Mesenteric fat pad (tissue), 1 donor: Measurements from ENCODE around the gene CAMK2N1. TPM values are rescaled to one million over a fixed set of nuclear protein-coding genes. Genes with fewer than 3 reads are reported as not detected.
A peak's percentile ranks its signal among the peaks of the same experiment; 100 is the strongest.

Experiments
- DNase-seq: peaks from one replicate; pipeline ENCODE4 v3.0.0-alpha.2; 2020; ENCODE audit warnings: low spot score
- total RNA-seq: library from RNA; stranded (reverse); fragmentation: NEBNext Ultra II Directional; extraction: Animal tissue kit (Norgen Biotek cat#: 25700); gene quantifications from one replicate; pipeline ENCODE4 v1.2.1, GENCODE V29; 2021
- donor health status: DM: yes; HTN: yes; CAD: no.

Gene CAMK2N1
- total RNA-seq, 1 donor from 2014 or later = 13.6 TPM

DNA sequence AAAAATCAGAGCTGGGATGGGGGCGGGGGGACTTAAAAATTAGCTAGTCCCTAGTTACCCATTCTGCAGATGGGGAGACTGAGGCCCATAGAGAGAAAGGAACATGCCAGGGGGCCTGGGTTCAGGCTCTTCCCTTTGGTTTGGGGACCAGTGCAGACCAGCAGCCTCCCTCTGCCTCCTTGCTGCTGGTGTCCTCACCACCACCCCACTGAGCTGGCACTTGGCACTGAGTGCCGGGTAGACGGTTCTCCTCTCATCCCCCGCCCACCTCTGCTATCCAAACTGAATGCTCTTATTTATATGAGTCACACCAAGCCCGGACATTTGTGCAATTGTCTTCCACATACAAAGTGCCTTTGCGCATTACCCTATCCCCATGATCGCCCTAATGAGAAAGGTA, 39.2 kb downstream of the CAMK2N1 start:
- no peak for DNase-seq

DNA sequence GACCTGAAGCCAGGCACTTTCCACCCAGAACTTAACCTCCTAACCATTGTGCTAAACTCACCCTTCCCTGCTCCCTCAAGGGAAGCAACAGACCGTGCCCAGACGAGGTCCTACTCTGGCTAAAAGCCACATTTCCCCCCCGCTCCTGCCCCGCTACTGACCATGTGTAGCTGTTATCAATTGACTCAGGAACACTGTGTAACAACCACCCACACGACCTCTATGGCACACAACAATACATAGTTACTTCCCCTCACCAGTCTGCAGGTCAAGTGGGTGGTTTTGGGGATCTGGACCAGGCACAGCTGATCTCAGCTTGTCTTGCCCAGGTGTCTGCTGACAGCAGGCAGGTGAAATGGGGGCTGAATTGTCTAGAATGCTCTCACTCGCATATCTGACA, 40.1 kb downstream of the CAMK2N1 start:
- DNase-seq = peak; percentile 67

DNA sequence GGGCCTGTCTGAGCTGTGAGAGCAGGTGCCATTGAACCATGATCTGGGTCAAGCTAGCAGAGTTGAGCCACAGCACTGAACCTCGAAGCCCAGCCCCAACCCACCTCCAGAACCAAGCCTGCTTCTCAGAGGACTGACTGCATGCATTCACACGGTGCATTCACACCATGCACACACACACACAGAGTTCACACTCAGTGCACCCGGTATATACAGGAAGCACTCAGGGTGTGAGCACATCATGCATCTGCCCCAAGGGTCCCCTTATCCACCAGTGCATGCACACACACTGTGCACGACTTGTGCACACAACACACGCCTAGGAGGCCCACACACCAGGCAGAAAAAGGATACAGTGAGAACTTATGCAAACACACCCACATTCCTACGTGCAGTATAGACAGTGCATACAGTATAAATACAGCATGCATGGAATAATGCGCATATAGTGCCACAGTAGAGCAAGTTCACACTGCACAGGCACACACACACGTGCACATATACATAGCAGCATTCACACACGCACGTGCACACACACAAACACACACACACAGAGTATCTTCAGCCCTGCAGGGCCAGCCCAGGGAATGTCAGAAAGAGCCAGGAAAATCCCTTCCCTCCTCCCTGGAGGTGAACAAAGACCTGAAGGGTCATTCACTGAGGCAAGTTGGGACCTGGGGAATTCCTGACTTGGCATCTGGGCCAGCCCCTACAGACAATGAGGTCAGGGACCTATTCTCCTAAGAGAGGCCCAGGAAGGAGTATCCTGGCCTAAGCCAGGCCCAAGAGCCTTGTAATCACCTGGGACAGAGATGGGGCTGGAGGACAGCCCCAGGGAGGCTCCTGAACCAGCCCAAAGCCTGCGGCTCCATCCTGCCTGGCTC, 42.1 kb downstream of the CAMK2N1 start:
- DNase-seq = peak; percentile 62

DNA sequence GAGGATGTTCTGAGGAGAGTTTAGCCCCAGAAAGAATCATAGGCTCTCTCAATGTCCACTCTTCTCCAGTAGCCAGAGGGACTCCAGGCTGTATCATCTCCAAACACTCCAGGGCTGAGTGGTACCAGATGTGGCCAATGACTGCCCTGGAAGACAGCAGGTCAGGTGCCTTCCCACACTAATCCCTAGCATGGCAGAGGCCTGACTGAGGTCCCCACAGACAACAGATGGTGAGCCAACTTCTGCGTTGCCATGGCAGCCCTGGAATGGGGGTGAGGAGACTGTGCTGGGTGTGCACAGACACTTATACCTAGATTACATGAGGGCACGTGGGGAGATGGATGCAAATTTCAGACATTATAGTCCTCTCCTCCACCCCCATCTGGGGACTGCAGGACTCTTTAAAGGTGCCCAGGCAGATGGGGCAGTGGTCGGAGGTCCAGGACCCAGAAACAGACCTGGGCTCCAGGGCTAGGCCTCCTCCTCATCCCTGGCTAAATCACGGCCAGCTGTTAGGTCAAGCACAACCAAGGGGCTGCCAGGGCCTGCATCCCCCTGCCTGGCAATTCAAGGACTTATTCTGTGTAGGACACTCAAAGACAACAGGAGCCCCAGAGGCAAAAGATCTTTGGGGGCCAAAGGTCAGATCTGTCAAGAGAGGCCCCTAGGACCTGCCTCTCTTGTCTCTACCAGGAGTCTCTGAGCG, 42.9 kb downstream of the CAMK2N1 start:
- DNase-seq = peak; percentile 82

DNA sequence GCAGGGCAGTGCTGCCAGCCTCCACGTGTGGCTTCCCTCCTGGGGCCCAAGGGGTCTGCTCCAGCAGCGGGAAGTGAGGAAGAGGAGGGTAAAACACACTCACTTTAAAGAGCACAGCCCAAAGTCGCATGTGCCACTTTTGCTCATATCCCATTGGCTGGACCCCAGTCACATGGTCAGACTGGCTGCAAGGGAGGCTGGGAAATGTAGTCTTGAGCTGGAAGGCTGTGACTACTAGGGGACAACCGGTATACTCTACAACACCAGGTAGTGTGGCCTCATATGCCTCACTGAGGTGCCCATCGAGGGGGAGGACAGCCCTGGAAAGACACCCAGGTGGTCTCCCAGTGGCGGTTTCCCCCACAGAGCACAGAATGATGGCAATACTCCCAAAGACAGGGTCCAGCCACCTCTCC, 45.2 kb downstream of the CAMK2N1 start:
- DNase-seq = peak; percentile 53

DNA sequence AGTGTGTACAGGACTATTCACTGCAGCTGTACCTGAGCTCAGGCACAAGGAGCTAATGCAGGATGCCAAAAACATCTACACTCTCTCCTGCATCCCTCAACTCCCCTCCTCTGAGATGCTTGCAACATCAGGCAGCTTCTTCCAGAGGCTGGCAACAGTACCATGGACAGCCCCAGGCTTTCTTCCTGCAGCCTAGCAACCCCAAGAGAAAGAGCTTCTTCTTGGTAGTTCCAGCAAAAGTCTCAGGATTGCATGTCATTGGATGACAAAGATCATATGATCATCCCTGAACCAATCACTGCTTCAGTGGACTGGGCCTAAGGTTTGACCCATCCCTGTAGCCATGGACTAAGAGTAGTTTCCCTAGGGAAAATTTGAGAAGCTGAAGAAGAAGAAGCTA, 46.7 kb downstream of the CAMK2N1 start:
- peak; percentile 28 for DNase-seq

DNA sequence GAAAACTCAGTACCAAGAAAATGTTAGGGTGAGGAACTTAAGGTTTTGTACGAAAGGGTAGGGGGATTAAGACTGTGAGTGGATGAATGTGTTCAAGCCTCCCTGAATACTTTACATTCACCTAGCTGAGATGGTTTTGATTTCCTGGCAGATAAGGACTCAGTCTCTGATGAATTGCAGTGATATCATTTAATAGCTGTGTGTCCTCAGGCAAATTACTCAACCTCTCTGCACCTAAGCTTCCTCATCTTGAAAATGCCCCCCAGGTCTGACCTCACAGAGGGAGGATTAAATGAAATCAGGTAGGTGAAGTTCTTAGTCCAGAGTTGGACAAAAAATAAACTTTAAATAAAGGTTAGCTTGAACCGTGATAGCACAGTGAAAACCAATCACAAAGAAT, 48.4 kb downstream of the CAMK2N1 start:
- no peak for DNase-seq

DNA sequence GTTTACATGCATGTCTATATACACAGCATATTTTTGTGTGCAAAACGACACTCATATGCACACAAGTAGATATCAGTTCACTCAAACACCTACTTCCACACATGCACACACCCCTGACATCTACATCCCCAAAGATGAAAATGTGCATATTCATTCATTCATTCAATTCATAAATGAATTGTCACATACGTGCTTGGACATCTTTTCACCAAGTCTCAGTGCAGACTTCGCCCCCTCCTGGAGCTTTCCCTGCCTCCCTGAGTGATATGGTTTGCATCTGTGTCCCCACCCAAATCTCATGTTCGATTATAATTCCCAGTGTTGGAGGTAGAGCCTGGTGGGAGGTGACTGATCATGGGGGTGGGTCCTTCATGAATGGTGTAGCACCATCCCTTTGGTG, 53.1 kb downstream of the CAMK2N1 start:
- peak; percentile 30 for DNase-seq

Other genes starting within 250 kb of the CAMK2N1 start
- gene VWA5B1, start 195.3 kb downstream of the CAMK2N1 start, total RNA-seq = not detected
- 26.8 TPM for gene MUL1, start 21.9 kb upstream of the CAMK2N1 start, total RNA-seq
- 0.87 TPM for gene FAM43B, start 66.4 kb upstream of the CAMK2N1 start, total RNA-seq
- 6.4 TPM for gene CDA, start 102.9 kb upstream of the CAMK2N1 start, total RNA-seq
- 87.6 TPM for gene PINK1, start 147.2 kb upstream of the CAMK2N1 start, total RNA-seq
- 133 TPM for gene DDOST, start 175.2 kb upstream of the CAMK2N1 start, total RNA-seq
- 4.6 TPM for gene KIF17, start 231.8 kb upstream of the CAMK2N1 start, total RNA-seq
- 0.22 TPM for gene SH2D5, start 246.5 kb upstream of the CAMK2N1 start, total RNA-seq